HCT116 (cell line): ENCODE data around the gene HLA-DRB1. TPM values are rescaled to one million over a fixed set of nuclear protein-coding genes. Genes with fewer than 3 reads are reported as not detected.

Experiments
- ATAC-seq: fragments of 200-7000 bp; cut with Tn5 transposase; 2 replicates; pipeline ENCODE4 v1.9.1; 2020; ENCODE audit warnings: mild to moderate bottlenecking, moderate library complexity
- BruUV-seq: library from RNA; stranded (reverse); fragments of 400-500 nt; replicated peaks from 2 replicates; lab custom pipeline; 2021; lab: Mats Ljungman, UMichigan
- CTCF ChIA-PET: fragments of 300-600 bp; sonication (Branson Sonifier 250); formaldehyde crosslinking; loops from one replicate; lab custom pipeline; 2021; ENCODE audit warnings: antibody characterized with exemption; lab: Charles Lee
- POLR2A ChIA-PET: fragments of 300-600, 350-600 bp; sonication (Branson Sonifier 250); formaldehyde crosslinking; loops from one replicate; lab custom pipeline; 2021; ENCODE audit warnings: antibody characterized with exemption; lab: Charles Lee
- RAD21 ChIA-PET, 2 experiments: fragments of 300-600 bp; sonication (Branson Sonifier 250); formaldehyde crosslinking; loops; one replicate each; lab custom pipeline; 2023; ENCODE audit warnings: low total read pairs in 2 of 2; ENCODE audit not compliant: uncharacterized antibody in 2 of 2, unreplicated experiment in 2 of 2, low non-redundant PET in 1 of 2; lab: Charles Lee
- DNase-seq: peaks from one replicate; pipeline ENCODE4 v3.0.0-alpha.2; 2010; ENCODE audit warnings: low read depth, low spot score
- H2AFZ ChIP-seq: fragments of 200-600 bp; shearing (Covaris generic), sonication (generic); 2 replicates; pipeline ENCODE4 v1.6.1; 2017; ENCODE audit warnings: low read depth, mixed run types, mixed read lengths, antibody characterized with exemption, low read length; ENCODE audit not compliant: poor library complexity, severe bottlenecking
- H3K27ac ChIP-seq: 2 replicates; pipeline ENCODE4 v1.5.1; 2012; ENCODE audit warnings: low read depth, low read length
- H3K27me3 ChIP-seq: fragments of 200-600 bp; sonication (generic); 2 replicates; pipeline ENCODE4 v1.6.1; 2016; ENCODE audit warnings: mixed run types, low read length, mixed read lengths; ENCODE audit not compliant: insufficient read depth
- H3K36me3 ChIP-seq, 2 experiments: fragments of 200-500 bp in 1 of 2; fragments of 200-600 bp in 1 of 2; sonication (Bioruptor generic) in 1 of 2; sonication (generic) in 1 of 2; 2 replicates each; pipeline versions ENCODE4 v1.5.1 to v1.6.1; 2014 to 2016; ENCODE audit warnings: low read length in 2 of 2, inconsistent platforms in 1 of 2, mixed read lengths in 1 of 2, mixed run types in 1 of 2; ENCODE audit not compliant: insufficient read depth in 2 of 2, control insufficient read depth in 1 of 2
- H3K4me1 ChIP-seq, 2 experiments: fragments of 200-600 bp in 1 of 2; sonication (generic) in 1 of 2; 2 replicates each; pipeline versions ENCODE4 v1.5.1 to v1.6.1; 2012 to 2017; ENCODE audit warnings: low read length in 2 of 2, inconsistent platforms in 1 of 2, mild to moderate bottlenecking in 1 of 2, mixed read lengths in 1 of 2, mixed run types in 1 of 2, moderate library complexity in 1 of 2; ENCODE audit not compliant: insufficient read depth in 2 of 2, control insufficient read depth in 1 of 2
- H3K4me2 ChIP-seq: fragments of 200-600 bp; sonication (generic); 2 replicates; pipeline ENCODE4 v1.6.1; 2017; ENCODE audit warnings: mixed run types, low read length, mixed read lengths
- H3K4me3 ChIP-seq, 2 experiments: fragments of 200-600 bp in 1 of 2; sonication (generic) in 1 of 2; replicated peaks in 1 of 2; 2 replicates each; pipeline ENCODE4 v1.5.1; 2011 to 2016; ENCODE audit warnings: low read length in 2 of 2, control low read depth in 1 of 2, low read depth in 1 of 2, mild to moderate bottlenecking in 1 of 2, mixed read lengths in 1 of 2, mixed run types in 1 of 2
- H3K79me2 ChIP-seq: fragments of 200-600 bp; sonication (generic); 2 replicates; pipeline ENCODE4 v1.6.1; 2017; ENCODE audit warnings: mild to moderate bottlenecking, mixed run types, low read length, moderate library complexity, mixed read lengths; ENCODE audit not compliant: insufficient read depth
- H3K9ac ChIP-seq: fragments of 200-600 bp; sonication (generic); 2 replicates; pipeline ENCODE4 v1.6.1; 2016; ENCODE audit warnings: low read length, mixed read lengths
- H3K9me2 ChIP-seq: fragments of 200-600 bp; sonication (generic), shearing (Covaris generic); 2 replicates; pipeline ENCODE4 v1.6.1; 2017; ENCODE audit warnings: mixed run types, mild to moderate bottlenecking, moderate library complexity; ENCODE audit not compliant: insufficient read depth
- H3K9me3 ChIP-seq, 2 experiments: fragments of 200-500 bp in 1 of 2; fragments of 200-600 bp in 1 of 2; sonication (Bioruptor generic) in 1 of 2; sonication (generic) in 1 of 2; 2 replicates each; pipeline ENCODE4 v1.6.1; 2014 to 2017; ENCODE audit warnings: low read length in 2 of 2, mixed read lengths in 2 of 2, inconsistent platforms in 1 of 2, low read depth in 1 of 2, mild to moderate bottlenecking in 1 of 2, mixed run types in 1 of 2, moderate library complexity in 1 of 2; ENCODE audit not compliant: control insufficient read depth in 1 of 2, insufficient read depth in 1 of 2
- H4K20me1 ChIP-seq: fragments of 200-600 bp; sonication (generic), shearing (Covaris generic); 2 replicates; pipeline ENCODE4 v1.6.1; 2017; ENCODE audit warnings: mixed run types, mild to moderate bottlenecking, moderate library complexity; ENCODE audit not compliant: insufficient read depth
- ATF3 ChIP-seq: IDR thresholded peaks from 2 replicates; pipeline ENCODE4 v1.6.1; 2012
- CBX3 ChIP-seq: IDR thresholded peaks from 2 replicates; pipeline ENCODE4 v1.6.1; 2012; ENCODE audit warnings: low read depth
- EGR1 ChIP-seq: IDR thresholded peaks from 2 replicates; pipeline ENCODE4 v1.6.1; 2012; ENCODE audit warnings: low read depth
- ELF1 ChIP-seq: IDR thresholded peaks from 2 replicates; pipeline ENCODE4 v1.6.1; 2012; ENCODE audit warnings: low read depth, borderline replicate concordance
- EZH2 ChIP-seq: fragments of 200-600 bp; sonication (generic); IDR thresholded peaks from 2 replicates; pipeline ENCODE4 v1.6.1; 2017; ENCODE audit warnings: antibody characterized with exemption, mixed run types
- EZH2phosphoT487 ChIP-seq: fragments of 200-600 bp; IDR thresholded peaks from 2 replicates; pipeline ENCODE4 v1.6.1; 2018; ENCODE audit warnings: antibody characterized with exemption, borderline replicate concordance
- FOSL1 ChIP-seq: IDR thresholded peaks from 2 replicates; pipeline ENCODE4 v1.6.1; 2012; ENCODE audit warnings: low read depth
- JUND ChIP-seq: IDR thresholded peaks from 2 replicates; pipeline ENCODE4 v1.6.1; 2012
- POLR2A ChIP-seq: IDR thresholded peaks from 2 replicates; pipeline ENCODE4 v1.7.0; 2011; ENCODE audit warnings: borderline replicate concordance; ENCODE audit not compliant: insufficient read depth, insufficient read length; ENCODE audit errors: extremely low read depth
- POLR2AphosphoS5 ChIP-seq: IDR thresholded peaks from 2 replicates; pipeline ENCODE4 v1.6.1; 2011; ENCODE audit warnings: mild to moderate bottlenecking, low read depth, low read length, moderate library complexity
- RAD21 ChIP-seq: IDR thresholded peaks from 2 replicates; pipeline ENCODE4 v1.6.1; 2012; ENCODE audit warnings: low read depth, mild to moderate bottlenecking
- REST ChIP-seq: IDR thresholded peaks from 2 replicates; pipeline ENCODE4 v1.6.1; 2012; ENCODE audit warnings: low read depth
- SIN3A ChIP-seq: IDR thresholded peaks from 2 replicates; pipeline ENCODE4 v1.6.1; 2012; ENCODE audit warnings: low read depth
- SP1 ChIP-seq: IDR thresholded peaks from 2 replicates; pipeline ENCODE4 v1.6.1; 2012; ENCODE audit warnings: low read depth
- SRF ChIP-seq: IDR thresholded peaks from 2 replicates; pipeline ENCODE4 v1.6.1; 2012; ENCODE audit warnings: low read depth
- TCF7L2 ChIP-seq: IDR thresholded peaks from 2 replicates; pipeline ENCODE4 v1.7.0; 2011; ENCODE audit warnings: borderline replicate concordance, inconsistent platforms; ENCODE audit not compliant: insufficient read depth, insufficient read length; ENCODE audit errors: extremely low read depth
- YY1 ChIP-seq: IDR thresholded peaks from 2 replicates; pipeline ENCODE4 v1.6.1; 2011; ENCODE audit warnings: low read length, low read depth, moderate library complexity, mild to moderate bottlenecking; ENCODE audit not compliant: insufficient replicate concordance; ENCODE audit errors: extremely low read depth
- intact Hi-C: fragments of 100-400 bp; cut with micrococcal nuclease; formaldehyde crosslinking; loops from 2 replicates; pipeline ENCODE4 v1.10.0; 2022
- total RNA-seq: library from RNA; stranded (reverse); gene quantifications from one replicate; pipeline ENCODE4 v1.2.1, GENCODE V29; 2021; ENCODE audit not compliant: unreplicated experiment
- TF ChIP-seq, protein P1 (sequence below), 3 experiments: fragments of 200-600 bp in 1 of 3; sonication (generic) in 1 of 3; IDR thresholded peaks in 2 of 3; conservative IDR thresholded peaks in 1 of 3; 2 replicates each; pipeline ENCODE4 v1.5.1; 2012 to 2017; ENCODE audit warnings: low read depth in 2 of 3, low read length in 2 of 3, antibody characterized with exemption in 1 of 3, borderline replicate concordance in 1 of 3, control low read depth in 1 of 3, mild to moderate bottlenecking in 1 of 3, mixed read lengths in 1 of 3, mixed run types in 1 of 3, moderate library complexity in 1 of 3; ENCODE audit not compliant: insufficient read depth in 1 of 3
- TF ChIP-seq, protein P2 (sequence below): IDR thresholded peaks from 2 replicates; pipeline ENCODE4 v1.6.1; 2011; ENCODE audit warnings: mild to moderate bottlenecking, low read length, moderate library complexity; ENCODE audit not compliant: insufficient replicate concordance; ENCODE audit errors: extremely low read depth
- TF ChIP-seq, protein P3 (sequence below): IDR thresholded peaks from 2 replicates; pipeline ENCODE4 v1.6.1; 2012

HLA-DRB1 gene
- total RNA-seq, 1 experiment from 2014 or later: 2.7 TPM

GRCh38 chr6:32621372-32621771 is 31.7 kb upstream of the HLA-DRB1 start:
- no peaks in the 10 kb centered on the region for H3K9me2 ChIP-seq
- H3K27ac ChIP-seq: no peak overlapping the region
- BruUV-seq: no TSS peak
- H3K4me2 ChIP-seq: no peak overlapping the region
- intact Hi-C loops: no loop called here
- RAD21 ChIA-PET: no interaction called here
- H3K27me3 ChIP-seq: no peaks in the 10 kb centered on the region
- POLR2A ChIA-PET: no interaction called here
- H4K20me1 ChIP-seq: no peaks in the 10 kb centered on the region
- no peaks in the 10 kb centered on the region for H3K4me1 ChIP-seq
- no peaks in the 10 kb centered on the region for H3K9me3 ChIP-seq
- no peaks in the 10 kb centered on the region for H3K36me3 ChIP-seq
- no peak for ATAC-seq
- H3K4me3 ChIP-seq: no peak overlapping the region
- H3K9ac ChIP-seq: no peak overlapping the region
- CTCF ChIA-PET: no interaction called here
- DNase-seq: no peak
- H3K79me2 ChIP-seq: no peaks in the 10 kb centered on the region
- no peak for TF ChIP-seq ATF3
- TF ChIP-seq SP1: no peak
- TF ChIP-seq, protein P1, sequence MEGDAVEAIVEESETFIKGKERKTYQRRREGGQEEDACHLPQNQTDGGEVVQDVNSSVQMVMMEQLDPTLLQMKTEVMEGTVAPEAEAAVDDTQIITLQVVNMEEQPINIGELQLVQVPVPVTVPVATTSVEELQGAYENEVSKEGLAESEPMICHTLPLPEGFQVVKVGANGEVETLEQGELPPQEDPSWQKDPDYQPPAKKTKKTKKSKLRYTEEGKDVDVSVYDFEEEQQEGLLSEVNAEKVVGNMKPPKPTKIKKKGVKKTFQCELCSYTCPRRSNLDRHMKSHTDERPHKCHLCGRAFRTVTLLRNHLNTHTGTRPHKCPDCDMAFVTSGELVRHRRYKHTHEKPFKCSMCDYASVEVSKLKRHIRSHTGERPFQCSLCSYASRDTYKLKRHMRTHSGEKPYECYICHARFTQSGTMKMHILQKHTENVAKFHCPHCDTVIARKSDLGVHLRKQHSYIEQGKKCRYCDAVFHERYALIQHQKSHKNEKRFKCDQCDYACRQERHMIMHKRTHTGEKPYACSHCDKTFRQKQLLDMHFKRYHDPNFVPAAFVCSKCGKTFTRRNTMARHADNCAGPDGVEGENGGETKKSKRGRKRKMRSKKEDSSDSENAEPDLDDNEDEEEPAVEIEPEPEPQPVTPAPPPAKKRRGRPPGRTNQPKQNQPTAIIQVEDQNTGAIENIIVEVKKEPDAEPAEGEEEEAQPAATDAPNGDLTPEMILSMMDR (IDR thresholded peaks at IDR 0.05 in 2 of 3, conservative IDR thresholded peaks at IDR 0.05 in 1 of 3; ENCODE audit: borderline replicate concordance in 1 of 3, insufficient read depth in 1 of 3, low read depth in 2 of 3, low read length in 2 of 3): no peak
- no peak for TF ChIP-seq POLR2AphosphoS5
- TF ChIP-seq, protein P2, sequence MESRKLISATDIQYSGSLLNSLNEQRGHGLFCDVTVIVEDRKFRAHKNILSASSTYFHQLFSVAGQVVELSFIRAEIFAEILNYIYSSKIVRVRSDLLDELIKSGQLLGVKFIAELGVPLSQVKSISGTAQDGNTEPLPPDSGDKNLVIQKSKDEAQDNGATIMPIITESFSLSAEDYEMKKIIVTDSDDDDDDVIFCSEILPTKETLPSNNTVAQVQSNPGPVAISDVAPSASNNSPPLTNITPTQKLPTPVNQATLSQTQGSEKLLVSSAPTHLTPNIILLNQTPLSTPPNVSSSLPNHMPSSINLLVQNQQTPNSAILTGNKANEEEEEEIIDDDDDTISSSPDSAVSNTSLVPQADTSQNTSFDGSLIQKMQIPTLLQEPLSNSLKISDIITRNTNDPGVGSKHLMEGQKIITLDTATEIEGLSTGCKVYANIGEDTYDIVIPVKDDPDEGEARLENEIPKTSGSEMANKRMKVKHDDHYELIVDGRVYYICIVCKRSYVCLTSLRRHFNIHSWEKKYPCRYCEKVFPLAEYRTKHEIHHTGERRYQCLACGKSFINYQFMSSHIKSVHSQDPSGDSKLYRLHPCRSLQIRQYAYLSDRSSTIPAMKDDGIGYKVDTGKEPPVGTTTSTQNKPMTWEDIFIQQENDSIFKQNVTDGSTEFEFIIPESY: no peak
- no peak for TF ChIP-seq TCF7L2
- no peak for TF ChIP-seq CBX3
- no peak for TF ChIP-seq FOSL1
- no peak for TF ChIP-seq SRF
- no peak for TF ChIP-seq ELF1
- TF ChIP-seq YY1: no peak
- TF ChIP-seq SIN3A: no peak
- no peak for TF ChIP-seq EZH2
- TF ChIP-seq JUND: no peak
- TF ChIP-seq RAD21: no peak
- TF ChIP-seq, protein P3, sequence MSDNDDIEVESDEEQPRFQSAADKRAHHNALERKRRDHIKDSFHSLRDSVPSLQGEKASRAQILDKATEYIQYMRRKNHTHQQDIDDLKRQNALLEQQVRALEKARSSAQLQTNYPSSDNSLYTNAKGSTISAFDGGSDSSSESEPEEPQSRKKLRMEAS: no peak
- TF ChIP-seq EZH2phosphoT487: no peak
- TF ChIP-seq REST: no peak
- TF ChIP-seq POLR2A: no peak
- TF ChIP-seq EGR1: no peak
- no peak overlapping the region for H2AFZ ChIP-seq
